GM12872 (cell line): ENCODE results near the gene GAA.

Experiments used
- TF ChIP-seq, protein P1 (sequence below): IDR thresholded peaks from 3 replicates; pipeline ENCODE4 v1.5.1; 2011; ENCODE audit warnings: low read depth, mild to moderate bottlenecking, low read length, moderate library complexity; ENCODE audit not compliant: insufficient read depth

Gene GAA

DNA sequence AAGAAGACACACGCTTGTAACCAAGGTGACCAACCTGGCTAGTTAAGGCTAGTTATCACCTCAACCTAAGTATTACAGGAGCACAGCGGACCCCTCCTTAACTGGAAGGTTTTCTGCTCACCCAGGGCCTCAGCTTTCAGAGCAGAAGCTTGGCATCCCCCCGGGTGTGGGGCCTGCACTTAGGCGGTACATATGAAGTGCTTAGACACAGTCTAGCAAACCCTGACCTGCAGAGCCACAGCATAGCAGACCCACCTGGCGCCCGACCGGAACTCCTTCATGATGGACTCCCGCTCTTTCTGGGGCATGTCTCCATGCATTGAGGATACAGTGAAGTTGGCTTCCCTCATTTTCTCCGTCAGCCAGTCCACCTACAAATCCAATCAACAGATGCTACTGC, 35.8 kb downstream of the GAA start:
- TF ChIP-seq, protein P1, sequence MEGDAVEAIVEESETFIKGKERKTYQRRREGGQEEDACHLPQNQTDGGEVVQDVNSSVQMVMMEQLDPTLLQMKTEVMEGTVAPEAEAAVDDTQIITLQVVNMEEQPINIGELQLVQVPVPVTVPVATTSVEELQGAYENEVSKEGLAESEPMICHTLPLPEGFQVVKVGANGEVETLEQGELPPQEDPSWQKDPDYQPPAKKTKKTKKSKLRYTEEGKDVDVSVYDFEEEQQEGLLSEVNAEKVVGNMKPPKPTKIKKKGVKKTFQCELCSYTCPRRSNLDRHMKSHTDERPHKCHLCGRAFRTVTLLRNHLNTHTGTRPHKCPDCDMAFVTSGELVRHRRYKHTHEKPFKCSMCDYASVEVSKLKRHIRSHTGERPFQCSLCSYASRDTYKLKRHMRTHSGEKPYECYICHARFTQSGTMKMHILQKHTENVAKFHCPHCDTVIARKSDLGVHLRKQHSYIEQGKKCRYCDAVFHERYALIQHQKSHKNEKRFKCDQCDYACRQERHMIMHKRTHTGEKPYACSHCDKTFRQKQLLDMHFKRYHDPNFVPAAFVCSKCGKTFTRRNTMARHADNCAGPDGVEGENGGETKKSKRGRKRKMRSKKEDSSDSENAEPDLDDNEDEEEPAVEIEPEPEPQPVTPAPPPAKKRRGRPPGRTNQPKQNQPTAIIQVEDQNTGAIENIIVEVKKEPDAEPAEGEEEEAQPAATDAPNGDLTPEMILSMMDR, result no peak

- TF ChIP-seq, protein P1, result no peak
Measured at GRCh38 chr17:80138856-80139426, 37.6 kb downstream of the GAA start.

DNA sequence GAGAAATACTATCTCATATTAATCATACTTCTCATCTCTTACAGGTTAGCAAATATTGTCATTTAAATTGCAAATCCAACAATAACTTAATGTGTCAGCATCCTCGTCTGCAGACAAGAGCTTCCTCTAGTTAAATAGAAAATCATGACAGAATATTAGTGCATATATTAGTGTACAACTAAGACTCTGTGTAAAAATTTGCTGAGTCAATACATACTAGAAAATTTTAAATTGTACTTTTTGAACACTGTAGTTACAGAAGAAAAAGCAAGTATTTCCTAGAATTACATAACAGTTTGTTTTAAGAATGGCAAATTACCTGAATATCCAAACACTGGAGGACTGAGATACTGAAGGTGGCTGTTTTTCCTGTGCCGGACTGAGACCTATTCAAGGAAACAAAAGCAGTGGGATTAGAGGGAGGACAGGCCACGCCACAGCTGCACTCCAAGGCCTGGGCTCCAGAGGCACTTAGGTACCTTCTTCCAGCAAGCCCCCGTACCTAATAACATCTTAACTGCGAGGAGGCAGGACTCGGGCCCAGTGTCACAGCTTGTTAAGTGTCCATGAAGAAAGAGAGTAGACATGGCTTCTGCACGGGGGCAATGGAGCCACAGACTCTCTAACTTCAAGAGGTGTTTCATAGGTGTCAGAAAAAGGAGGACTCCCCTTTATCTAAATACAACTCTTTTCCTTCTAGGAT, 40.2 kb downstream of the GAA start:
- TF ChIP-seq, protein P1, result no peak

GRCh38 chr17:80142929-80143328, 41.5 kb downstream of the GAA start:
- TF ChIP-seq, protein P1, result no peak

GRCh38 chr17:80145076-80146075, 44.0 kb downstream of the GAA start:
- TF ChIP-seq, protein P1, result no peak

DNA sequence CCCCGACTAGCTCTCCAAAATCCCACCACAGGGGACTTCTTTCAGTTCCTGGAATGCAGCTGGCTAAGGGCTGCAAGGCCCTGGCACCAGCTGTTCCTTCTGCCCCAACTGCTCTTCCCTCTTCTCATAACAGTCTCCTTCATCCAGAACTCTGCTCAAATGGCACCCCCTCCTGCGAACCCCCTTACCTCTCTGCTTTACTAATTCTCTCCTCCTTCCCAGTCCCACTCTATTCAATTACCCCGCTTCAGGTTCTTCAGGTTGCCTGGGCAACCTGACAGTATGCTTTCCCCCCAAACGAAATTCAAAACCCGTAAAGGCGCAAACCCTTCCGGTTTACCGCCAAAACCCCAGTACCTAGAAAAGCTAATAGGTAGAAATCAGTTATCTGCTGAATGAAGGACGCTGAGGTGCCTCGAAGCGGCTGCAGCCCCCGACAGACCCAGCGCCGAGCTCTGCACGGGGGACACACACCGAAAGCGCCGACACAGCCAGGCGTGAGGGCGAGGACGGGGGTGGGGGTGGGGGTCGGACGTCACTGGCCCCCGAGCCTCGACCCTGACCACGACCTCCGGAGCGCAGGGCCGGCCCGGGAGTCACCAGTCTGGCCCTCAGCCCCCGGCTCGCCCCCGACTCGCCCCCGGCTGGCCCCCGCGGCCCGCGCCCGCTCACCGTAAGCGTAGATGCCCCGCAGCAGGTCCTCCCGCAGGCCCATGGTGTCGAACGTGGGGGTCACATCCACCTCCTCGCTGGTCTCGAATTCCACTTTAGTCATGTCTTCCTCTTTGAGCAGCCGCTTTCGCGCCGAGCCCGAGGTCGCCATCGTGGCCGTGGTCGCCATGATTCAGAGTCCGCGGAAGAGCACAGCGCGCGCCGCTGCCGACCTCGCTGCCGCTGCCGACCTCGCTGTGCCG, 45.0 kb downstream of the GAA start:
- TF ChIP-seq, protein P1, result no peak
